Vagina (tissue), 2 donors: Measurements from ENCODE around the gene WDR91.

Experiments
- POLR2A ChIP-seq, 2 donors: fragments of 450-650 bp; IDR thresholded peaks; one replicate each; pipeline ENCODE4 v1.6.1; 2017; ENCODE audit warnings: antibody characterized with exemption in 2 of 2, mild to moderate bottlenecking in 2 of 2, moderate library complexity in 2 of 2
- TF ChIP-seq, protein P1 (sequence below), 3 experiments: fragments of 450-650 bp in 2 of 3; fragments of 200-600 bp in 1 of 3; sonication (generic) in 1 of 3; IDR thresholded peaks; one replicate each; pipeline ENCODE4 v1.5.1; 2017 to 2019; ENCODE audit warnings: antibody characterized with exemption in 3 of 3, mild to moderate bottlenecking in 2 of 3, moderate library complexity in 2 of 3

DNA sequence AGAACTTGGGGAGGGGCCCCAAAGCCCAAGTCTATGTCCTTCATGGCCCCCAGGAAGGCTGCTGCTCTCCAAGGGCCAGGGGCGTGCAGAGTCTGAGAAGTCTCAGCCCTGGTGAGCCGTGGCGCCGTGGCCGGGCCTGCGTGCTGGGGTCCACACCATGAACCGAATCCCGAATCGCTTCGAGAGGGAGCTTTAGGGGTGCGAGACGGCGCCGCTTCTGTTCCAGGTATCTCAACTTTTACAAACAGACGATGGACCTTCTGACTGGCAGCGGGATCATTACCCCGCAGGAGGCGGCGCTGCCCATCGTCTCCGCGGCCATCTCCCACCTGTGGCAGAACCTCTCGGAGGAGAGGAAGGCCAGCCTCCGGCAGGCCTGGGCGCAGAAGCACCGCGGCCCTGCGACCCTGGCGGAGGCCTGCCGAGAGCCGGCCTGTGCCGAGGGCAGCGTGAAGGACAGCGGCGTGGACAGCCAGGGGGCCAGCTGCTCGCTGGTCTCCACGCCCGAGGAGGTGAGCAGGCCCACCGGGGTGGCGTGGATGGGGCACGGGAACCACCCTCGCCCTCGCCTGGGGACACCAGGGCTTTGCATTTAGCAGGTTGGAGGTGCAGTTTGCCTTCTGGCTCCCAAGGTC is 35.0 kb upstream of the WDR91 start:
- TF ChIP-seq, protein P1, sequence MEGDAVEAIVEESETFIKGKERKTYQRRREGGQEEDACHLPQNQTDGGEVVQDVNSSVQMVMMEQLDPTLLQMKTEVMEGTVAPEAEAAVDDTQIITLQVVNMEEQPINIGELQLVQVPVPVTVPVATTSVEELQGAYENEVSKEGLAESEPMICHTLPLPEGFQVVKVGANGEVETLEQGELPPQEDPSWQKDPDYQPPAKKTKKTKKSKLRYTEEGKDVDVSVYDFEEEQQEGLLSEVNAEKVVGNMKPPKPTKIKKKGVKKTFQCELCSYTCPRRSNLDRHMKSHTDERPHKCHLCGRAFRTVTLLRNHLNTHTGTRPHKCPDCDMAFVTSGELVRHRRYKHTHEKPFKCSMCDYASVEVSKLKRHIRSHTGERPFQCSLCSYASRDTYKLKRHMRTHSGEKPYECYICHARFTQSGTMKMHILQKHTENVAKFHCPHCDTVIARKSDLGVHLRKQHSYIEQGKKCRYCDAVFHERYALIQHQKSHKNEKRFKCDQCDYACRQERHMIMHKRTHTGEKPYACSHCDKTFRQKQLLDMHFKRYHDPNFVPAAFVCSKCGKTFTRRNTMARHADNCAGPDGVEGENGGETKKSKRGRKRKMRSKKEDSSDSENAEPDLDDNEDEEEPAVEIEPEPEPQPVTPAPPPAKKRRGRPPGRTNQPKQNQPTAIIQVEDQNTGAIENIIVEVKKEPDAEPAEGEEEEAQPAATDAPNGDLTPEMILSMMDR (IDR thresholded peaks at IDR 0.05) = no peak
- no peak for TF ChIP-seq POLR2A (IDR thresholded peaks at IDR 0.05)
